Measurements from ENCODE around the gene PDK2.

The PDK2 gene

DNA sequence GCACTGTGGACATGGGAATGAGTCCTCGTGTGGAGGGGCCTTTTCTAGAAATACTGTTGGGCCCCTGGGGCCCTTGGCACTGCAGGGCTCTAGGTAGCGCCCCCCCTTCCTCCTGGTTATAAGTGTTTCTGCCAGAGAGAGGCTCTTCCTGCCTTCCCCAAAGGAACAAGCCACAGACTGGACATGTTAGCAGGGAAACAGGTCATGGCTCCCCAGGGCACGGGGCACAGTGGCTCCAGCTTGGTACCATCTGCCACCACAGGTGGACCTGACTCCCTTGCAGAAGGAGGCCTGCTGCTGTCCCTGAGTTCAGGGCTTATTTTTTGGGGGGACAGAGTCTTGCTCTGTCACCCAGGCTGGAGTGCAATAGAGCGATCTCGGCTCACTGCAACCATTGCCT, 8.8 kb downstream of the PDK2 start:
- no peak overlapping the region for H4K12ac ChIP-seq (ENCODE audit: low read depth, low read length)

DNA sequence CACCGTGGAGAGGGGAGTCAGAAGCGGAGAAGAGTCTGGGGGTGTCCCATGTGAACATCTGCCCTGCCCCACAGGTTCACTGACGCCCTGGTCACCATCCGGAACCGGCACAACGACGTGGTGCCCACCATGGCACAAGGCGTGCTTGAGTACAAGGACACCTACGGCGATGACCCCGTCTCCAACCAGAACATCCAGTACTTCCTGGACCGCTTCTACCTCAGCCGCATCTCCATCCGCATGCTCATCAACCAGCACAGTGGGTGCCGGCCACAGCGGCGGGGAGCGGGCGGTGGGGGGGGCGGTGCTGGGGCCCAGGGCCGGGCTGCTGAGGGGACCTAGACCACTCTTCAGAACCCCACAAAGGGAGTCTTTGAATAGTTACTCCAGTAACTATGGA, 10.7 kb downstream of the PDK2 start:
- Histone ChIP-seq H3K4ac (ENCODE audit: low read depth, low read length) (no peak overlapping the region), H3K27me3 (ENCODE audit: insufficient read depth, low read length) (no peaks in the 10 kb centered on the region), H3K79me2 (ENCODE audit: control insufficient read depth, insufficient read depth, low read length, poor library complexity) (no peaks in the 10 kb centered on the region), H3K27ac (ENCODE audit: low read depth, low read length) (no peak overlapping the region), H3K4me1 (ENCODE audit: control insufficient read depth in 1 of 2, insufficient read depth in 2 of 2, low read length in 2 of 2) (peaks cover 7 to 11% of the 10 kb centered on the region in 2 experiments), H3K14ac (ENCODE audit: low read length) (no peak overlapping the region), H3K36me3 (ENCODE audit: control insufficient read depth in 1 of 2, insufficient read depth in 2 of 2, low read length in 2 of 2) (peaks cover 4 to 6% of the 10 kb centered on the region in 2 experiments), H3K4me2 (ENCODE audit: low read length) (no peak overlapping the region), H3K9me3 (ENCODE audit: insufficient read depth, low read depth, low read length) (no peaks in the 10 kb centered on the region), H3K18ac (ENCODE audit: low read length) (no peak overlapping the region), H4K8ac (ENCODE audit: low read depth, low read length) (no peak overlapping the region), H4K12ac (ENCODE audit: low read depth, low read length) (no peak overlapping the region), H3K4me3 (ENCODE audit: low read depth, low read length) (no peak overlapping the region), H3K23ac (ENCODE audit: low read length) (no peak overlapping the region), H2BK120ac (ENCODE audit: insufficient read depth, low read length, poor library complexity) (no peak overlapping the region), H3K9ac (ENCODE audit: low read length) (no peak overlapping the region), H2AK5ac (ENCODE audit: low read length) (no peak overlapping the region), H4K91ac (ENCODE audit: low read depth, low read length) (no peak overlapping the region), H3K79me1 (ENCODE audit: low read length) (no peaks in the 10 kb centered on the region), H2BK5ac (ENCODE audit: low read depth, low read length, poor library complexity) (no peak overlapping the region), H2AFZ (ENCODE audit: insufficient read depth, low read length, poor library complexity) (no peak overlapping the region), H2BK12ac (ENCODE audit: low read length) (no peak overlapping the region)
- no peak for DNase-seq
- no CpG with 5 or more reads among the region's 21 CpGs for WGBS (ENCODE audit: extremely low coverage, insufficient coverage, insufficient read length)

More for the DNA sequence above, 8.8 kb downstream of the PDK2 start:
- Histone ChIP-seq H3K79me2 (ENCODE audit: control insufficient read depth, insufficient read depth, low read length, poor library complexity) (no peaks in the 10 kb centered on the region), H2AFZ (ENCODE audit: insufficient read depth, low read length, poor library complexity) (no peak overlapping the region), H3K9ac (ENCODE audit: low read length) (no peak overlapping the region), H3K4me2 (ENCODE audit: low read length) (no peak overlapping the region), H3K27me3 (ENCODE audit: insufficient read depth, low read length) (no peaks in the 10 kb centered on the region), H2BK120ac (ENCODE audit: insufficient read depth, low read length, poor library complexity) (no peak overlapping the region), H3K27ac (ENCODE audit: low read depth, low read length) (no peak overlapping the region), H3K14ac (ENCODE audit: low read length) (no peak overlapping the region), H2AK5ac (ENCODE audit: low read length) (no peak overlapping the region), H3K9me3 (ENCODE audit: insufficient read depth, low read depth, low read length) (no peaks in the 10 kb centered on the region), H3K36me3 (ENCODE audit: control insufficient read depth in 1 of 2, insufficient read depth in 2 of 2, low read length in 2 of 2) (peaks cover 2 to 4% of the 10 kb centered on the region in 2 experiments), H4K91ac (ENCODE audit: low read depth, low read length) (no peak overlapping the region), H4K8ac (ENCODE audit: low read depth, low read length) (no peak overlapping the region), H3K4me1 (ENCODE audit: control insufficient read depth in 1 of 2, insufficient read depth in 2 of 2, low read length in 2 of 2) (peaks cover 8 to 11% of the 10 kb centered on the region in 2 experiments), H3K4ac (ENCODE audit: low read depth, low read length) (no peak overlapping the region), H3K18ac (ENCODE audit: low read length) (no peak overlapping the region), H3K79me1 (ENCODE audit: low read length) (no peaks in the 10 kb centered on the region), H3K23ac (ENCODE audit: low read length) (no peak overlapping the region), H2BK12ac (ENCODE audit: low read length) (no peak overlapping the region), H3K4me3 (ENCODE audit: low read depth, low read length) (no peak overlapping the region), H2BK5ac (ENCODE audit: low read depth, low read length, poor library complexity) (no peak overlapping the region)
- no CpG with 5 or more reads among the region's 5 CpGs for WGBS (ENCODE audit: extremely low coverage, insufficient coverage, insufficient read length)
- DNase-seq = no peak

- Histone ChIP-seq H3K14ac (ENCODE audit: low read length) (no peak overlapping the region), H4K12ac (ENCODE audit: low read depth, low read length) (no peak overlapping the region), H3K4ac (ENCODE audit: low read depth, low read length) (no peak overlapping the region), H3K4me2 (ENCODE audit: low read length) (no peak overlapping the region), H3K36me3 (ENCODE audit: control insufficient read depth in 1 of 2, insufficient read depth in 2 of 2, low read length in 2 of 2) (peaks cover 4 to 6% of the 10 kb centered on the region in 2 experiments), H2BK5ac (ENCODE audit: low read depth, low read length, poor library complexity) (no peak overlapping the region), H3K4me1 (ENCODE audit: control insufficient read depth in 1 of 2, insufficient read depth in 2 of 2, low read length in 2 of 2) (peaks cover 4 to 8% of the 10 kb centered on the region in 2 experiments), H3K9me3 (ENCODE audit: insufficient read depth, low read depth, low read length) (no peaks in the 10 kb centered on the region), H4K8ac (ENCODE audit: low read depth, low read length) (no peak overlapping the region), H3K27ac (ENCODE audit: low read depth, low read length) (no peak overlapping the region), H3K23ac (ENCODE audit: low read length) (no peak overlapping the region), H2BK120ac (ENCODE audit: insufficient read depth, low read length, poor library complexity) (no peak overlapping the region), H2BK12ac (ENCODE audit: low read length) (no peak overlapping the region), H3K79me1 (ENCODE audit: low read length) (peaks cover 3% of the 10 kb centered on the region), H2AK5ac (ENCODE audit: low read length) (no peak overlapping the region), H3K4me3 (ENCODE audit: low read depth, low read length) (no peak overlapping the region), H3K27me3 (ENCODE audit: insufficient read depth, low read length) (no peaks in the 10 kb centered on the region), H3K18ac (ENCODE audit: low read length) (no peak overlapping the region), H2AFZ (ENCODE audit: insufficient read depth, low read length, poor library complexity) (no peak overlapping the region), H3K79me2 (ENCODE audit: control insufficient read depth, insufficient read depth, low read length, poor library complexity) (no peaks in the 10 kb centered on the region), H3K9ac (ENCODE audit: low read length) (no peak overlapping the region), H4K91ac (ENCODE audit: low read depth, low read length) (no peak overlapping the region)
- WGBS (ENCODE audit: extremely low coverage, insufficient coverage, insufficient read length) = no CpG with 5 or more reads among the region's 13 CpGs
- no peak for DNase-seq
Measured at GRCh38 chr17:50106393-50107131, 11.4 kb downstream of the PDK2 start.

GRCh38 chr17:50107790-50108414, 12.8 kb downstream of the PDK2 start:
- Histone ChIP-seq H2BK5ac (ENCODE audit: low read depth, low read length, poor library complexity) (no peak overlapping the region), H3K4me2 (ENCODE audit: low read length) (no peak overlapping the region), H2BK120ac (ENCODE audit: insufficient read depth, low read length, poor library complexity) (no peak overlapping the region), H3K9ac (ENCODE audit: low read length) (no peak overlapping the region), H4K91ac (ENCODE audit: low read depth, low read length) (no peak overlapping the region), H3K4me3 (ENCODE audit: low read depth, low read length) (no peak overlapping the region), H2BK12ac (ENCODE audit: low read length) (no peak overlapping the region), H3K18ac (ENCODE audit: low read length) (no peak overlapping the region), H4K12ac (ENCODE audit: low read depth, low read length) (no peak overlapping the region), H3K4me1 (ENCODE audit: control insufficient read depth in 1 of 2, insufficient read depth in 2 of 2, low read length in 2 of 2) (peaks cover 17% of the 10 kb centered on the region in 2 experiments), H3K27me3 (ENCODE audit: insufficient read depth, low read length) (no peaks in the 10 kb centered on the region), H3K14ac (ENCODE audit: low read length) (no peak overlapping the region), H3K27ac (ENCODE audit: low read depth, low read length) (no peak overlapping the region), H3K9me3 (ENCODE audit: insufficient read depth, low read depth, low read length) (peaks cover 3% of the 10 kb centered on the region), H2AK5ac (ENCODE audit: low read length) (no peak overlapping the region), H3K79me1 (ENCODE audit: low read length) (peaks cover 13% of the 10 kb centered on the region), H3K36me3 (ENCODE audit: control insufficient read depth in 1 of 2, insufficient read depth in 2 of 2, low read length in 2 of 2) (peaks cover 4 to 6% of the 10 kb centered on the region in 2 experiments), H4K8ac (ENCODE audit: low read depth, low read length) (no peak overlapping the region), H3K23ac (ENCODE audit: low read length) (no peak overlapping the region), H2AFZ (ENCODE audit: insufficient read depth, low read length, poor library complexity) (no peak overlapping the region), H3K4ac (ENCODE audit: low read depth, low read length) (no peak overlapping the region), H3K79me2 (ENCODE audit: control insufficient read depth, insufficient read depth, low read length, poor library complexity) (peaks cover 3% of the 10 kb centered on the region)
- no CpG with 5 or more reads among the region's 10 CpGs for WGBS (ENCODE audit: extremely low coverage, insufficient coverage, insufficient read length)
- DNase-seq = no peak

Data from trophoblast cell (in vitro differentiated cells and primary cell).